DMS 273 treated with DMSO at 0.1 percent for 48 hours (cell line): ENCODE measurements around the gene INO80.
A peak's percentile ranks its signal among the peaks of the same experiment; 100 is the strongest.
"Not testable (repeated sequence)": the region's sequence is repeated elsewhere in the genome, so short reads cannot be mapped to it uniquely, and the experiment has no call there.

Experiments used
- DNase-seq: peaks from one replicate; lab custom pipeline; 2025; lab: John Stamatoyannopoulos, UW

INO80 gene

GRCh38 chr15:40963201-40963600 is 152.9 kb downstream of the INO80 start:
- DNase-seq: no peak

GRCh38 chr15:40962317-40962716 is 153.8 kb downstream of the INO80 start:
- DNase-seq: not testable (repeated sequence)

- not testable (repeated sequence) for DNase-seq
Measured at GRCh38 chr15:40961740-40962139, 154.3 kb downstream of the INO80 start.

GRCh38 chr15:40960925-40961324 is 155.2 kb downstream of the INO80 start:
- no peak for DNase-seq

- DNase-seq: no peak
Measured at GRCh38 chr15:40960151-40960885, 155.8 kb downstream of the INO80 start.

- no peak for DNase-seq
Measured at GRCh38 chr15:40959331-40960141, 156.5 kb downstream of the INO80 start.

- DNase-seq: no peak
Measured at GRCh38 chr15:40958723-40959122, 157.4 kb downstream of the INO80 start.

GRCh38 chr15:40958146-40958545 is 157.9 kb downstream of the INO80 start:
- DNase-seq: no peak

GRCh38 chr15:40957581-40958051 is 158.5 kb downstream of the INO80 start:
- DNase-seq: peak; percentile 66

GRCh38 chr15:40957041-40957555 is 159.0 kb downstream of the INO80 start:
- DNase-seq: no peak

GRCh38 chr15:40956541-40956982 is 159.5 kb downstream of the INO80 start:
- no peak for DNase-seq

GRCh38 chr15:40955930-40956540 is 160.0 kb downstream of the INO80 start:
- DNase-seq: no peak

- no peak for DNase-seq
Measured at GRCh38 chr15:40955141-40955903, 160.8 kb downstream of the INO80 start.

- not testable (repeated sequence) for DNase-seq
Measured at GRCh38 chr15:40954158-40954848, 161.8 kb downstream of the INO80 start.

GRCh38 chr15:40953713-40954074 is 162.4 kb downstream of the INO80 start:
- no peak for DNase-seq

- peak; percentile 62 for DNase-seq
Measured at GRCh38 chr15:40952901-40953712, 163.0 kb downstream of the INO80 start, which contains the start of gene CHAC1. Gene CHAC1, plus strand, starts transcription at chr15:40953471. Its CDS starts 113 bp downstream, at chr15:40953584.

GRCh38 chr15:40952301-40952900 is 163.7 kb downstream of the INO80 start:
- no peak for DNase-seq

GRCh38 chr15:40951764-40952163 is 164.3 kb downstream of the INO80 start:
- DNase-seq: no peak

- DNase-seq: no peak
Measured at GRCh38 chr15:40949756-40950207, 166.3 kb downstream of the INO80 start.
